Neural cell (in vitro differentiated cells): ENCODE measurements around the gene RPL15. TPM values are rescaled to one million over a fixed set of nuclear protein-coding genes. Genes with fewer than 3 reads are reported as not detected.

Experiments used
- H2AFZ ChIP-seq: fragments of 200-600, 300-800 bp; sonication (generic), shearing (Covaris generic); 2 replicates; pipeline ENCODE4 v1.6.0; 2014; ENCODE audit warnings: low read depth, mild to moderate bottlenecking, antibody characterized with exemption, low read length, moderate library complexity
- H3F3A ChIP-seq: fragments of 200-600 bp; shearing (Covaris generic); 2 replicates; pipeline ENCODE4 v1.6.1; 2016; ENCODE audit warnings: mild to moderate bottlenecking, moderate library complexity, mixed read lengths, antibody characterized with exemption, low read length; ENCODE audit not compliant: insufficient read depth, poor library complexity, severe bottlenecking
- H3K27ac ChIP-seq: fragments of 200-600, 300-800 bp; sonication (generic), shearing (Covaris generic); 2 replicates; pipeline ENCODE4 v1.5.1; 2014; ENCODE audit warnings: mild to moderate bottlenecking, low read length, moderate library complexity
- H3K27me3 ChIP-seq: fragments of 300-800, 200-600 bp; sonication (generic), shearing (Covaris generic); 2 replicates; pipeline ENCODE4 v1.6.0; 2014; ENCODE audit warnings: mild to moderate bottlenecking, low read depth, low read length, moderate library complexity; ENCODE audit not compliant: insufficient read depth
- H3K36me3 ChIP-seq: fragments of 300-800, 200-600 bp; sonication (generic), shearing (Covaris generic); 2 replicates; pipeline ENCODE4 v1.5.1; 2014; ENCODE audit warnings: mild to moderate bottlenecking, antibody characterized with exemption, low read length, moderate library complexity; ENCODE audit not compliant: insufficient read depth
- H3K4me2 ChIP-seq: fragments of 300-800, 200-600 bp; sonication (generic), shearing (Covaris generic); 2 replicates; pipeline ENCODE4 v1.6.0; 2014; ENCODE audit warnings: mild to moderate bottlenecking, low read length
- H3K4me3 ChIP-seq: fragments of 300-800, 200-600 bp; sonication (generic), shearing (Covaris generic); 2 replicates; pipeline ENCODE4 v1.5.1; 2014; ENCODE audit warnings: mild to moderate bottlenecking, low read length, moderate library complexity
- H3K79me2 ChIP-seq: fragments of 200-600 bp; shearing (Covaris generic); replicated peaks from 2 replicates; pipeline ENCODE4 v1.6.0; 2014; ENCODE audit warnings: mild to moderate bottlenecking, low read length, moderate library complexity; ENCODE audit not compliant: insufficient read depth
- H3K9ac ChIP-seq: fragments of 300-800, 200-600 bp; sonication (generic), shearing (Covaris generic); 2 replicates; pipeline ENCODE4 v1.6.1; 2016; ENCODE audit warnings: mild to moderate bottlenecking, low read length, mixed read lengths
- H3K9me2 ChIP-seq: fragments of 200-600 bp; shearing (Covaris generic); 2 replicates; pipeline ENCODE4 v1.6.1; 2016; ENCODE audit warnings: mild to moderate bottlenecking, low read length, mixed read lengths; ENCODE audit not compliant: insufficient read depth
- H3K9me3 ChIP-seq: fragments of 200-600, 300-800 bp; sonication (generic), shearing (Covaris generic); 2 replicates; pipeline ENCODE4 v1.6.1; 2016; ENCODE audit warnings: mild to moderate bottlenecking, mixed run types, low read length, moderate library complexity, mixed read lengths
- H4K20me1 ChIP-seq: fragments of 200-600 bp; shearing (Covaris generic); 2 replicates; pipeline ENCODE4 v1.6.1; 2016; ENCODE audit warnings: mild to moderate bottlenecking, mixed run types; ENCODE audit not compliant: insufficient read depth
- EP300 ChIP-seq: fragments of 450-650 bp; conservative IDR thresholded peaks from 2 replicates; pipeline ENCODE4 v1.6.1; 2014; ENCODE audit warnings: antibody characterized with exemption, mild to moderate bottlenecking, moderate library complexity; ENCODE audit not compliant: poor library complexity, severe bottlenecking
- EZH2 ChIP-seq: fragments of 200-600, 300-800 bp; shearing (Covaris generic), sonication (generic); IDR thresholded peaks from 2 replicates; pipeline ENCODE4 v1.6.1; 2014; ENCODE audit warnings: antibody characterized with exemption, low read length, borderline replicate concordance, mild to moderate bottlenecking; ENCODE audit not compliant: insufficient read depth, poor library complexity, severe bottlenecking
- MXI1 ChIP-seq: fragments of 450-650 bp; conservative IDR thresholded peaks from 2 replicates; pipeline ENCODE4 v1.6.1; 2014; ENCODE audit warnings: antibody characterized with exemption, mild to moderate bottlenecking; ENCODE audit not compliant: poor library complexity, severe bottlenecking
- POLR2AphosphoS5 ChIP-seq: IDR thresholded peaks from 2 replicates; pipeline ENCODE4 v1.6.1; 2012
- RAD21 ChIP-seq: fragments of 450-650 bp; conservative IDR thresholded peaks from 2 replicates; pipeline ENCODE4 v1.6.1; 2014; ENCODE audit warnings: antibody characterized with exemption, mild to moderate bottlenecking, moderate library complexity
- SMC3 ChIP-seq: fragments of 450-650 bp; conservative IDR thresholded peaks from 2 replicates; pipeline ENCODE4 v1.6.1; 2014; ENCODE audit warnings: antibody characterized with exemption, mild to moderate bottlenecking, moderate library complexity; ENCODE audit not compliant: poor library complexity
- TAF1 ChIP-seq: IDR thresholded peaks from 2 replicates; pipeline ENCODE4 v1.6.1; 2012; ENCODE audit warnings: low read depth
- polyA plus RNA-seq: library from polyadenylated mRNA; depleted of rRNA; stranded (reverse); fragments of >200 nt; gene quantifications from 2 replicates; pipeline ENCODE4 v1.2.3, GENCODE V29; 2014
- TF ChIP-seq, protein P1 (sequence below): IDR thresholded peaks from 2 replicates; pipeline ENCODE4 v1.6.1; 2012; ENCODE audit warnings: borderline replicate concordance
- TF ChIP-seq, protein P2 (sequence below): fragments of 450-650 bp; IDR thresholded peaks from 2 replicates; pipeline ENCODE4 v1.5.1; 2014; ENCODE audit warnings: antibody characterized with exemption, mild to moderate bottlenecking, moderate library complexity; ENCODE audit not compliant: poor library complexity, severe bottlenecking

The RPL15 gene
- polyA plus RNA-seq, 1 donor from 2014 or later: 3,247 TPM

DNA sequence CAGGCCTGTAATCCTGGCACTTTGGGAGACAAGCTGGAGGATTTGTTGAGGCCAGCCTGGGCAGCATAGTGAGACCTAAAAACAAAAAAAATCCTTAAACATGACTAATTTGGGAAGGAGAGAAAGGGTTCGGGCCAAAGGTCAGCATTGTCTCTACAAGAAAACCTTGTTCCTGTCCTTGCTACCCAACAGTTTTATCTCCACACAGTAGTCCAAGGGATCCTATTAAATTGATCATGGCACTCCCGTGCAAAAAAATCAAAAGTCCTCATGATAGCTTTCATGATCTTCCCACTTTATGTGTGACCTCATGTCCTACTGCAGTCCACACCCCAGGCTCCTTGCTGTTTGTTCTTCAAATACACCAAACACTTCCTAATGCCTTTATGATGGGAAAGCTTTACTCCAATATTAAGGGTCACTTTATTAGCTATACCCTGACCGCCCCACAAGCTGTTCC is 4.2 kb downstream of the RPL15 start:
- Histone ChIP-seq H3K79me2 (peaks cover 22% of the 10 kb centered on the region), H3K27ac (no peak overlapping the region), H3F3A (no peaks in the 10 kb centered on the region), H3K9me3 (no peaks in the 10 kb centered on the region), H3K9me2 (no peaks in the 10 kb centered on the region), H3K4me2 (no peak overlapping the region), H3K9ac (no peak overlapping the region), H3K27me3 (no peaks in the 10 kb centered on the region), H3K36me3 (peaks cover 13% of the 10 kb centered on the region), H4K20me1 (no peaks in the 10 kb centered on the region), H3K4me3 (no peak overlapping the region), H2AFZ (no peak overlapping the region)
- TF ChIP-seq MXI1 (no peak), EP300 (no peak), POLR2AphosphoS5 (no peak), EZH2 (no peak), RAD21 (no peak), SMC3 (no peak), TAF1 (no peak)
- TF ChIP-seq, protein P1, sequence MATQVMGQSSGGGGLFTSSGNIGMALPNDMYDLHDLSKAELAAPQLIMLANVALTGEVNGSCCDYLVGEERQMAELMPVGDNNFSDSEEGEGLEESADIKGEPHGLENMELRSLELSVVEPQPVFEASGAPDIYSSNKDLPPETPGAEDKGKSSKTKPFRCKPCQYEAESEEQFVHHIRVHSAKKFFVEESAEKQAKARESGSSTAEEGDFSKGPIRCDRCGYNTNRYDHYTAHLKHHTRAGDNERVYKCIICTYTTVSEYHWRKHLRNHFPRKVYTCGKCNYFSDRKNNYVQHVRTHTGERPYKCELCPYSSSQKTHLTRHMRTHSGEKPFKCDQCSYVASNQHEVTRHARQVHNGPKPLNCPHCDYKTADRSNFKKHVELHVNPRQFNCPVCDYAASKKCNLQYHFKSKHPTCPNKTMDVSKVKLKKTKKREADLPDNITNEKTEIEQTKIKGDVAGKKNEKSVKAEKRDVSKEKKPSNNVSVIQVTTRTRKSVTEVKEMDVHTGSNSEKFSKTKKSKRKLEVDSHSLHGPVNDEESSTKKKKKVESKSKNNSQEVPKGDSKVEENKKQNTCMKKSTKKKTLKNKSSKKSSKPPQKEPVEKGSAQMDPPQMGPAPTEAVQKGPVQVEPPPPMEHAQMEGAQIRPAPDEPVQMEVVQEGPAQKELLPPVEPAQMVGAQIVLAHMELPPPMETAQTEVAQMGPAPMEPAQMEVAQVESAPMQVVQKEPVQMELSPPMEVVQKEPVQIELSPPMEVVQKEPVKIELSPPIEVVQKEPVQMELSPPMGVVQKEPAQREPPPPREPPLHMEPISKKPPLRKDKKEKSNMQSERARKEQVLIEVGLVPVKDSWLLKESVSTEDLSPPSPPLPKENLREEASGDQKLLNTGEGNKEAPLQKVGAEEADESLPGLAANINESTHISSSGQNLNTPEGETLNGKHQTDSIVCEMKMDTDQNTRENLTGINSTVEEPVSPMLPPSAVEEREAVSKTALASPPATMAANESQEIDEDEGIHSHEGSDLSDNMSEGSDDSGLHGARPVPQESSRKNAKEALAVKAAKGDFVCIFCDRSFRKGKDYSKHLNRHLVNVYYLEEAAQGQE: no peak
- TF ChIP-seq, protein P2, sequence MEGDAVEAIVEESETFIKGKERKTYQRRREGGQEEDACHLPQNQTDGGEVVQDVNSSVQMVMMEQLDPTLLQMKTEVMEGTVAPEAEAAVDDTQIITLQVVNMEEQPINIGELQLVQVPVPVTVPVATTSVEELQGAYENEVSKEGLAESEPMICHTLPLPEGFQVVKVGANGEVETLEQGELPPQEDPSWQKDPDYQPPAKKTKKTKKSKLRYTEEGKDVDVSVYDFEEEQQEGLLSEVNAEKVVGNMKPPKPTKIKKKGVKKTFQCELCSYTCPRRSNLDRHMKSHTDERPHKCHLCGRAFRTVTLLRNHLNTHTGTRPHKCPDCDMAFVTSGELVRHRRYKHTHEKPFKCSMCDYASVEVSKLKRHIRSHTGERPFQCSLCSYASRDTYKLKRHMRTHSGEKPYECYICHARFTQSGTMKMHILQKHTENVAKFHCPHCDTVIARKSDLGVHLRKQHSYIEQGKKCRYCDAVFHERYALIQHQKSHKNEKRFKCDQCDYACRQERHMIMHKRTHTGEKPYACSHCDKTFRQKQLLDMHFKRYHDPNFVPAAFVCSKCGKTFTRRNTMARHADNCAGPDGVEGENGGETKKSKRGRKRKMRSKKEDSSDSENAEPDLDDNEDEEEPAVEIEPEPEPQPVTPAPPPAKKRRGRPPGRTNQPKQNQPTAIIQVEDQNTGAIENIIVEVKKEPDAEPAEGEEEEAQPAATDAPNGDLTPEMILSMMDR: no peak

DNA sequence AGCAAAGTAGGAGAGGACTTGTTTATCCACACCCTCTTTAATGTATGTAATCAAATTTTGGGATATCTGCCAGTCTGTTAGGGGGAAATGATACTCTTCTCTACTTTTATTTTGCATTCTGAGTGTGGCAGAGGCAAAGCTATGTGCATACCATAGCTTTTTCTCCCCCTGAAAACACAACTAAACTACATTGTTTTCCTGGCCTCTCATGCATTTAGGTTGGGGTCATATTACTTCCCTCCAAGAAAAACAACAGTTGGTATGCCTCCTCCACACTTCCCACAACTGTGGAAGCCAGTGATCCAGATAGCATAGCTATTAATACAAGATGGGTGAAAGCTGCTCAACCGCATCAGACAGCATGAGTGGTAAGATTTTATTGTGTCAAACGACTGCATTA is 6.9 kb downstream of the RPL15 start:
- no peaks in the 10 kb centered on the region for H3K9me2 ChIP-seq

More for the DNA sequence above, 6.9 kb downstream of the RPL15 start:
- Histone ChIP-seq H2AFZ (no peak overlapping the region), H3K4me3 (no peak overlapping the region), H3F3A (no peaks in the 10 kb centered on the region), H4K20me1 (no peaks in the 10 kb centered on the region), H3K27ac (no peak overlapping the region), H3K9me3 (no peaks in the 10 kb centered on the region), H3K4me2 (no peak overlapping the region), H3K36me3 (peaks cover 9% of the 10 kb centered on the region), H3K79me2 (peaks cover 2% of the 10 kb centered on the region), H3K9ac (no peak overlapping the region), H3K27me3 (no peaks in the 10 kb centered on the region)
- TF ChIP-seq, protein P2: no peak
- TF ChIP-seq MXI1: no peak
- TF ChIP-seq RAD21: no peak
- no peak for TF ChIP-seq SMC3
- no peak for TF ChIP-seq POLR2AphosphoS5
- TF ChIP-seq, protein P1: no peak
- no peak for TF ChIP-seq TAF1
- no peak for TF ChIP-seq EP300
- TF ChIP-seq EZH2: no peak
